Lung (tissue), 12 donors: ENCODE results near the gene LSM14A. TPM values are rescaled to one million over a fixed set of nuclear protein-coding genes. Genes with fewer than 3 reads are reported as not detected.
"Not testable (repeated sequence)": the region's sequence is repeated elsewhere in the genome, so short reads cannot be mapped to it uniquely, and the experiment has no call there.

Experiments used
- ATAC-seq: fragments of 200-7000 bp; cut with Tn5 transposase; one replicate; pipeline ENCODE4 v1.9.1; 2020; ENCODE audit warnings: moderate number of reproducible peaks; ENCODE audit not compliant: insufficient read depth, low FRiP score
- DNase-seq, 3 donors: peaks; one replicate each; pipeline ENCODE4 v3.0.0-alpha.2; 2013 to 2017
- H3K27ac ChIP-seq, 2 donors: one replicate each; pipeline ENCODE4 v1.5.1; 2013; ENCODE audit warnings: mild to moderate bottlenecking in 2 of 2, moderate library complexity in 2 of 2, control low read depth in 1 of 2, inconsistent platforms in 1 of 2, low read depth in 1 of 2, low read length in 1 of 2
- H3K27me3 ChIP-seq, 3 donors: one replicate each; pipeline ENCODE4 v1.5.1; 2013; ENCODE audit warnings: low read length in 2 of 3; ENCODE audit not compliant: control insufficient read depth in 3 of 3, insufficient read depth in 3 of 3
- H3K36me3 ChIP-seq, 4 donors: one replicate each; pipeline ENCODE4 v1.5.1; 2013; ENCODE audit warnings: low read length in 4 of 4, mild to moderate bottlenecking in 1 of 4, moderate library complexity in 1 of 4; ENCODE audit not compliant: control insufficient read depth in 4 of 4, insufficient read depth in 4 of 4
- H3K4me1 ChIP-seq, 5 donors: one replicate each; pipeline ENCODE4 v1.5.1; 2013; ENCODE audit warnings: low read length in 5 of 5, mild to moderate bottlenecking in 2 of 5, moderate library complexity in 1 of 5; ENCODE audit not compliant: control insufficient read depth in 5 of 5, insufficient read depth in 5 of 5
- H3K4me3 ChIP-seq: one replicate; pipeline ENCODE4 v1.5.1; 2013; ENCODE audit warnings: mild to moderate bottlenecking, control low read depth, moderate library complexity
- H3K9ac ChIP-seq, 2 donors: one replicate each; pipeline ENCODE4 v1.5.1; 2013; ENCODE audit warnings: low read length in 2 of 2, control low read depth in 1 of 2; ENCODE audit not compliant: insufficient read depth in 1 of 2
- H3K9me3 ChIP-seq, 4 donors: one replicate each; pipeline ENCODE4 v1.5.1; 2013; ENCODE audit warnings: low read length in 3 of 4, mild to moderate bottlenecking in 1 of 4, moderate library complexity in 1 of 4; ENCODE audit not compliant: control insufficient read depth in 4 of 4, insufficient read depth in 3 of 4
- CTCF ChIP-seq: IDR thresholded peaks from 2 replicates; pipeline ENCODE4 v1.5.1; 2012; ENCODE audit warnings: mild to moderate bottlenecking; ENCODE audit errors: control extremely low read depth, extremely low read depth
- WGBS, 2 donors: extraction: QIAGEN DNeasy Blood & Tissue Kit; methylation state at CpG; one replicate each; pipeline ENCODE4 v1.1.7; 2013; 5-methylcytosine and 5-hydroxymethylcytosine counted together
- polyA plus RNA-seq, 2 donors: library from polyadenylated mRNA; stranded (reverse); fragments of 200-250 nt; gene quantifications; one replicate each; pipeline ENCODE4 v1.2.1, GENCODE V29; 2013
- total RNA-seq, 2 donors: library from RNA; depleted of rRNA in 1 of 2; stranded (reverse); fragments of >200 nt in 1 of 2; gene quantifications; one replicate each; pipeline ENCODE4 v1.2.1, GENCODE V29; 2014 to 2021
- donor health status: control.
- donor health status: control.
- donor health status: Bipolar disorder and iron deficiency.
- donor health status: healthy.
- donor health status: DM: yes; HTN: yes; CAD: no.

LSM14A gene
- total and polyA plus RNA-seq, 4 donors: 52.9 to 153 (median 83.5) TPM

GRCh38 chr19:34171539-34171876 lies 796 bp upstream of the LSM14A start:
- H3K27ac ChIP-seq: peak overlapping the region; percentile 96 to 98
- TF ChIP-seq CTCF: no peak
- H3K9ac ChIP-seq: peak overlapping the region; percentile 83 to 85
- peaks cover 5 to 26% (median 11%) of the 10 kb centered on the region in 5 donors for H3K4me1 ChIP-seq
- H3K36me3 ChIP-seq: peaks cover 0 to 12% (median 2%) of the 10 kb centered on the region in 4 donors
- no peaks in the 10 kb centered on the region for H3K27me3 ChIP-seq
- DNase-seq (no peak), ATAC-seq (no peak)
- no peaks in the 10 kb centered on the region for H3K9me3 ChIP-seq
- H3K4me3 ChIP-seq: no peak overlapping the region
- 29% methylated on average over 9 of the region's 9 CpGs for WGBS, 2 donors

- Histone ChIP-seq H3K9me3 (no peaks in the 10 kb centered on the region), H3K4me3 (peak overlapping the region; percentile 85), H3K4me1 (peaks cover 9 to 28% (median 12%) of the 10 kb centered on the region in 5 donors), H3K27me3 (no peaks in the 10 kb centered on the region), H3K9ac (peak overlapping the region; percentile 93 to 94), H3K27ac (peak overlapping the region; percentile 98 to 99), H3K36me3 (peaks cover 0 to 12% (median 3%) of the 10 kb centered on the region in 4 donors)
- TF ChIP-seq CTCF: no peak
- DNase-seq (peak in 2 of 3 donors; percentile 53 to 75), ATAC-seq (peak; percentile 43)
- 0% methylated on average over 53 to 58 of the region's 58 CpGs for WGBS, 2 donors
Measured at GRCh38 chr19:34172661-34173192, 423 bp downstream of the LSM14A start.

GRCh38 chr19:34173193-34173956 lies 1.1 kb downstream of the LSM14A start:
- DNase-seq (peak in 1 of 3 donors; percentile 63), ATAC-seq (no peak)
- Histone ChIP-seq H3K36me3 (peaks cover 0 to 12% (median 5%) of the 10 kb centered on the region in 4 donors), H3K27ac (peak overlapping the region; percentile 98 to 99), H3K9me3 (no peaks in the 10 kb centered on the region), H3K27me3 (no peaks in the 10 kb centered on the region), H3K4me3 (peak overlapping the region; percentile 85), H3K9ac (peak overlapping the region; percentile 93 to 94), H3K4me1 (peaks cover 11 to 30% (median 17%) of the 10 kb centered on the region in 5 donors)
- 2 to 3% methylated on average over 23 of the region's 23 CpGs for WGBS, 2 donors
- no peak for TF ChIP-seq CTCF

GRCh38 chr19:34175173-34175572 lies 2.9 kb downstream of the LSM14A start:
- ATAC-seq, H3K9ac ChIP-seq: not testable (repeated sequence)

More at GRCh38 chr19:34175173-34175572, 2.9 kb downstream of the LSM14A start:
- H3K36me3 ChIP-seq: peaks cover 0 to 12% (median 6%) of the 10 kb centered on the region in 4 donors
- DNase-seq, H3K27me3 ChIP-seq, H3K4me3 ChIP-seq, H3K27ac ChIP-seq, H3K9me3 ChIP-seq: not testable (repeated sequence)
- 82 to 90% methylated on average over 8 of the region's 8 CpGs for whole genome bisulfite sequencing, 2 donors
- peaks cover 11 to 36% (median 22%) of the 10 kb centered on the region in 5 donors for H3K4me1 ChIP-seq
